Measurements from ENCODE around the gene KCNH2.

The KCNH2 gene

GRCh38 chr7:150959739-150960734, 18.1 kb downstream of the KCNH2 start:
- no peaks in the 10 kb centered on the region for H3K79me2 ChIP-seq (ENCODE audit: control insufficient read depth, low read length)
- H3K27ac ChIP-seq (ENCODE audit: low read depth, low read length): no peak overlapping the region
- no peaks in the 10 kb centered on the region for H3K9me2 ChIP-seq (replicated peaks; ENCODE audit: control insufficient read depth, low read length)
- H3K4me3 ChIP-seq (ENCODE audit: low read length): no peak overlapping the region
- no peak overlapping the region for H3K4me2 ChIP-seq (ENCODE audit: low read length)
- no peaks in the 10 kb centered on the region for H4K20me1 ChIP-seq (ENCODE audit: control insufficient read depth, insufficient read depth, low read depth, low read length)
- no peaks in the 10 kb centered on the region for H3K27me3 ChIP-seq (ENCODE audit: control insufficient read depth, low read length)
- H3K9me3 ChIP-seq (ENCODE audit: control insufficient read depth, insufficient read depth, low read length): no peaks in the 10 kb centered on the region
- H3K36me3 ChIP-seq (ENCODE audit: control insufficient read depth, low read length): no peaks in the 10 kb centered on the region
- H3F3A ChIP-seq (ENCODE audit: control insufficient read depth, insufficient read depth): 0 out of 2 replicates have a peak, but pooled peaks cover 3% of the 10 kb centered on the region
- TF ChIP-seq EZH2phosphoT487 (IDR thresholded peaks at IDR 0.05; ENCODE audit: borderline replicate concordance, low read length) (no peak), CTCF (IDR thresholded peaks at IDR 0.05; ENCODE audit: low read depth, low read length, poor library complexity, severe bottlenecking) (no peak)
- peaks cover 8% of the 10 kb centered on the region for H3K4me1 ChIP-seq (ENCODE audit: control insufficient read depth, low read length)

DNA sequence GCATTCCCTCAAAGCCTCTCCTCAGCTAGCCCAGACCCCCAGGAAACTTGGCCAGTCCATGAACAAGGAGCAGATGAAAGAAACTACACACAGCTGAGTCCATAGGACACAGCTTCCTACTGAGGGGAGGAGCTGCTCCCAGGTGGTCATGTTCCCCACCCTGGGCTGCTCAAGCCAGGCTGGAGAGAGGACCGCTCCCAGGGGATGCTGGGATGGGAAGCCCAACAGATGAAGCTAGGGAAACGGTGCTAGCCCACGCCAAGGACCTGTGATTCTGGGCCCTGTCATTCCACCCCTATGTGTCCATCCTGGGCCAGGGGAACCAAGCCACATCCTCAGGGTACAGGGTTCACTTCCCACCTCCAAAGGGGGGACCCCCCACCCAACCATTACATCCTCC, 19.0 kb downstream of the KCNH2 start:
- Histone ChIP-seq H3K27ac (ENCODE audit: low read depth, low read length) (no peak overlapping the region), H3K9me3 (ENCODE audit: control insufficient read depth, insufficient read depth, low read length) (no peaks in the 10 kb centered on the region), H3K4me3 (ENCODE audit: low read length) (no peak overlapping the region), H3K4me2 (ENCODE audit: low read length) (no peak overlapping the region), H3K9me2 (replicated peaks; ENCODE audit: control insufficient read depth, low read length) (no peaks in the 10 kb centered on the region), H3K27me3 (ENCODE audit: control insufficient read depth, low read length) (no peaks in the 10 kb centered on the region), H3F3A (ENCODE audit: control insufficient read depth, insufficient read depth) (0 out of 2 replicates have a peak, but pooled peaks cover 3% of the 10 kb centered on the region), H3K36me3 (ENCODE audit: control insufficient read depth, low read length) (no peaks in the 10 kb centered on the region), H3K4me1 (ENCODE audit: control insufficient read depth, low read length) (peaks cover 4% of the 10 kb centered on the region), H3K79me2 (ENCODE audit: control insufficient read depth, low read length) (no peaks in the 10 kb centered on the region), H4K20me1 (ENCODE audit: control insufficient read depth, insufficient read depth, low read depth, low read length) (no peaks in the 10 kb centered on the region)
- no peak for TF ChIP-seq EZH2phosphoT487 (IDR thresholded peaks at IDR 0.05; ENCODE audit: borderline replicate concordance, low read length)
- no peak for TF ChIP-seq CTCF (IDR thresholded peaks at IDR 0.05; ENCODE audit: low read depth, low read length, poor library complexity, severe bottlenecking)

- 0 out of 2 replicates have a peak, but pooled peaks cover 3% of the 10 kb centered on the region for H3F3A ChIP-seq (ENCODE audit: control insufficient read depth, insufficient read depth)
- H3K36me3 ChIP-seq (ENCODE audit: control insufficient read depth, low read length): no peaks in the 10 kb centered on the region
- H4K20me1 ChIP-seq (ENCODE audit: control insufficient read depth, insufficient read depth, low read depth, low read length): no peaks in the 10 kb centered on the region
- TF ChIP-seq EZH2phosphoT487 (IDR thresholded peaks at IDR 0.05; ENCODE audit: borderline replicate concordance, low read length) (no peak), CTCF (IDR thresholded peaks at IDR 0.05; ENCODE audit: low read depth, low read length, poor library complexity, severe bottlenecking) (no peak)
- H3K9me2 ChIP-seq (replicated peaks; ENCODE audit: control insufficient read depth, low read length): no peaks in the 10 kb centered on the region
- no peaks in the 10 kb centered on the region for H3K9me3 ChIP-seq (ENCODE audit: control insufficient read depth, insufficient read depth, low read length)
- H3K79me2 ChIP-seq (ENCODE audit: control insufficient read depth, low read length): no peaks in the 10 kb centered on the region
- H3K4me1 ChIP-seq (ENCODE audit: control insufficient read depth, low read length): peaks cover 4% of the 10 kb centered on the region
- H3K4me3 ChIP-seq (ENCODE audit: low read length): no peak overlapping the region
- H3K4me2 ChIP-seq (ENCODE audit: low read length): no peak overlapping the region
- H3K27ac ChIP-seq (ENCODE audit: low read depth, low read length): no peak overlapping the region
- no peaks in the 10 kb centered on the region for H3K27me3 ChIP-seq (ENCODE audit: control insufficient read depth, low read length)
Measured at GRCh38 chr7:150958597-150958996, 19.5 kb downstream of the KCNH2 start.
